Sigmoid colon (tissue), 4 donors: ENCODE measurements around the gene RNF39.

ENCODE experiments used
- CTCF ChIP-seq, 4 experiments: fragments of 450-650 bp in 3 of 4; fragments of 200-600 bp in 1 of 4; IDR thresholded peaks; one replicate each; pipeline ENCODE4 v1.5.1; 2016 to 2019; ENCODE audit warnings: antibody characterized with exemption in 4 of 4, mild to moderate bottlenecking in 3 of 4, moderate library complexity in 2 of 4
- EP300 ChIP-seq, 4 donors: sonication (generic); formaldehyde crosslinking; IDR thresholded peaks; one replicate each; pipeline ENCODE4 v1.6.1; 2017; ENCODE audit warnings: antibody characterized with exemption in 4 of 4
- POLR2A ChIP-seq, 2 donors: fragments of 450-650 bp; IDR thresholded peaks; one replicate each; pipeline ENCODE4 v1.6.1; 2016; ENCODE audit warnings: antibody characterized with exemption in 2 of 2, mild to moderate bottlenecking in 2 of 2, moderate library complexity in 2 of 2
- POLR2AphosphoS5 ChIP-seq, 4 donors: sonication (generic); formaldehyde crosslinking; IDR thresholded peaks; one replicate each; pipeline ENCODE4 v1.6.1; 2017; ENCODE audit warnings: antibody characterized with exemption in 4 of 4

DNA sequence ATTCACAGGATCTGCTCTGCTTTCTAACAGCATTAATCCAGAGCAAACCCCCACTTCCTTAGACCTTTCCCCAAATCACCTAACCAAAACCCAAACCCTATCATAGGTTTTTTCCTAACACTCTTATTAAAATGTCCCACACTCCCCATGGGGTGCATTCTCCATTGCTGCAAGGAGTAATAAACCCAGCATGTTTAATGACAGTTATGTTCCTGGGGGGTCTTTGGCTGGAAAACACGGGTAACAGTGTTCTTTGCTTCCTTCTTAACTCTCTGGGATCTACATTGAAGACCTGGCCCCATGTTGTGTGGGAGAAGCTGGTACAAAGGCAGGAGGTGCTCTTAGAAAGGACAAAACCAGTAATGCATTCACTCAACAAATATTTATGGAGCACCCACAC is 21.3 kb upstream of the RNF39 start:
- TF ChIP-seq CTCF (IDR thresholded peaks at IDR 0.05) = no peak
- TF ChIP-seq POLR2A (IDR thresholded peaks at IDR 0.05) = no peak
- TF ChIP-seq POLR2AphosphoS5 (IDR thresholded peaks at IDR 0.05) = no peak
- no peak for TF ChIP-seq EP300 (IDR thresholded peaks at IDR 0.05)
